Activated naive CD4-positive, alpha-beta T cell treated with anti-CD3 and anti-CD28 coated beads, Interleukin-2, amount 10 ng/mL, durations not matched to agents 7 days and 5 days (primary cell): Measurements from ENCODE around the gene NOSIP.

Experiments
- CTCF ChIA-PET: fragments of 350-600 bp; sonication (Branson Sonifier 250); formaldehyde crosslinking; loops from one replicate; lab custom pipeline; 2021; ENCODE audit warnings: antibody characterized with exemption; lab: Charles Lee
- DNase-seq: peaks from one replicate; pipeline ENCODE4 v3.0.0-alpha.2; 2020
- H3K27ac Mint-ChIP-seq: one replicate; pipeline ENCODE4 v1.8.0; 2021; ENCODE audit warnings: mild to moderate bottlenecking, moderate library complexity, mixed read lengths
- H3K27me3 Mint-ChIP-seq: one replicate; pipeline ENCODE4 v1.8.0; 2021; ENCODE audit warnings: mild to moderate bottlenecking, mixed read lengths
- H3K36me3 Mint-ChIP-seq: one replicate; pipeline ENCODE4 v1.8.0; 2021; ENCODE audit warnings: mixed read lengths
- H3K4me1 Mint-ChIP-seq: one replicate; pipeline ENCODE4 v1.8.0; 2021; ENCODE audit warnings: mixed read lengths
- H3K4me3 Mint-ChIP-seq: one replicate; pipeline ENCODE4 v1.8.0; 2021; ENCODE audit warnings: mild to moderate bottlenecking, moderate library complexity, mixed read lengths
- H3K9me3 Mint-ChIP-seq: one replicate; pipeline ENCODE4 v1.8.0; 2021; ENCODE audit warnings: mixed read lengths

The NOSIP gene

GRCh38 chr19:49601482-49602038 lies 21.2 kb upstream of the NOSIP start:
- no peaks in the 10 kb centered on the region for H3K27me3 Mint-ChIP-seq
- CTCF ChIA-PET = no interaction called here
- DNase-seq = no peak
- H3K27ac Mint-ChIP-seq = no peak overlapping the region
- H3K36me3 Mint-ChIP-seq = peaks cover 34% of the 10 kb centered on the region
- H3K4me1 Mint-ChIP-seq = no peaks in the 10 kb centered on the region
- no peaks in the 10 kb centered on the region for H3K9me3 Mint-ChIP-seq
- H3K4me3 Mint-ChIP-seq = no peak overlapping the region

GRCh38 chr19:49599378-49600295 lies 19.3 kb upstream of the NOSIP start:
- H3K27ac Mint-ChIP-seq = no peak overlapping the region
- CTCF ChIA-PET = no interaction called here
- no peak for DNase-seq
- H3K27me3 Mint-ChIP-seq = no peaks in the 10 kb centered on the region
- peaks cover under 1% of the 10 kb centered on the region for H3K4me1 Mint-ChIP-seq
- H3K9me3 Mint-ChIP-seq = no peaks in the 10 kb centered on the region
- peaks cover 36% of the 10 kb centered on the region for H3K36me3 Mint-ChIP-seq
- no peak overlapping the region for H3K4me3 Mint-ChIP-seq

DNA sequence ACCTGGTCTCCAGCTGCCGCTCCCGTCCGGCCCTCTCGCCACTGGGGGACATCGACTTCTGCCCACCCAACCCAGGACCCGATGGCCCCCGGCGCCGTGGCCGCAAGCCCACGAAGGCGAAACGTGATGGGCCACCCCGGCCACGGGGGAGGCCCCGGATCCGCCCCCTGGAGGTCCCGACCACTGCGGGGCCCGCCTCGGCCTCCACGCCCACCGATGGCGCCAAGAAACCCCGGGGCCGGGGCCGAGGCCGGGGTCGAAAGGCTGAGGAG lies 17.3 kb upstream of the NOSIP start:
- peaks cover 40% of the 10 kb centered on the region for H3K36me3 Mint-ChIP-seq
- peaks cover 17% of the 10 kb centered on the region for H3K4me1 Mint-ChIP-seq
- H3K27ac Mint-ChIP-seq = no peak overlapping the region
- no peaks in the 10 kb centered on the region for H3K9me3 Mint-ChIP-seq
- no peak overlapping the region for H3K4me3 Mint-ChIP-seq
- DNase-seq = no peak
- CTCF ChIA-PET = no interaction called here
- no peaks in the 10 kb centered on the region for H3K27me3 Mint-ChIP-seq

DNA sequence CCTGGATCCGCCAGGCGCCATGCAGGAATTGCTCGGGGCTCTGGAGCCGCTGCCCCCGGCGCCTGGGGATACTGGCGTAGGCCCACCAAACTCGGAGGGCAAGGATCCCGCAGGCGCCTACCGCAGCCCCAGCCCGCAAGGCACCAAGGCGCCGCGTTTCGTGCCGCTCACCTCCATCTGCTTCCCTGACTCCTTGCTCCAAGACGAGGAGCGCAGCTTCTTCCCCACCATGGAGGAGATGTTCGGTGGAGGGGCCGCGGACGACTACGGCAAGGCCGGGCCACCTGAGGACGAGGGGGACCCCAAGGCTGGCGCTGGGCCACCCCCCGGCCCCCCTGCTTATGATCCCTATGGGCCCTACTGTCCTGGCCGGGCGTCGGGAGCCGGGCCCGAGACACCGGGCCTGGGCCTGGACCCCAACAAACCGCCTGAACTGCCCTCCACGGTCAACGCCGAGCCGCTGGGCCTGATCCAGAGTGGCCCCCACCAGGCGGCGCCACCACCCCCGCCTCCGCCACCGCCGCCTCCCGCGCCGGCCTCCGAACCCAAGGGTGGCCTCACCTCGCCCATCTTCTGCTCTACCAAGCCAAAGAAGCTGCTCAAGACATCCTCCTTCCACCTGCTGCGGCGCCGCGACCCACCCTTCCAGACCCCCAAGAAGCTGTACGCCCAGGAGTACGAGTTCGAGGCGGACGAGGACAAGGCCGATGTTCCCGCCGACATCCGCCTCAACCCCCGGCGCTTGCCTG lies 16.8 kb upstream of the NOSIP start:
- DNase-seq = no peak
- Mint-ChIP-seq H3K36me3 (peaks cover 39% of the 10 kb centered on the region), H3K9me3 (no peaks in the 10 kb centered on the region), H3K4me1 (peaks cover 22% of the 10 kb centered on the region), H3K27me3 (no peaks in the 10 kb centered on the region), H3K4me3 (no peak overlapping the region), H3K27ac (no peak overlapping the region)
- CTCF ChIA-PET = no interaction called here

DNA sequence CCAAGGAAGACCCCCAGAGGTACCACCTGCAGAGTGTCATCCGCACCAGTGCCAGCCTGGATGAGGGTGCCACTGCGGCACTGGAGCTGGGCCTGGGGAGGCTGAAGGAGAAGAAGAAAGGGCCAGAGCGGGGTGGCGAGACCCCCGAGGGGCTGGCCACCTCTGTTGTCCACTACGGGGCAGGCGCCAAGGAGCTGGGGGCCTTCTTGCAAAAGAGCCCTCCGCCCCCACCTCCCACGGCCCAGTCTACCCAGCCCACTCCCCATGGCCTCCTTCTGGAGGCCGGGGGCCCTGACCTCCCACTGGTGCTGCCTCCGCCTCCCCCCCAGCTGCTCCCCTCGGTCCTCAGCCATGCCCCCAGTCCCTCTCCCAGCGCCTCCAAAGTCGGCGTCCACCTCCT lies 16.1 kb upstream of the NOSIP start:
- H3K27me3 Mint-ChIP-seq = no peaks in the 10 kb centered on the region
- no peak for DNase-seq
- H3K9me3 Mint-ChIP-seq = no peaks in the 10 kb centered on the region
- no peak overlapping the region for H3K4me3 Mint-ChIP-seq
- H3K27ac Mint-ChIP-seq = no peak overlapping the region
- H3K36me3 Mint-ChIP-seq = peaks cover 35% of the 10 kb centered on the region
- H3K4me1 Mint-ChIP-seq = peaks cover 22% of the 10 kb centered on the region
- CTCF ChIA-PET = interaction anchor here (1.2 kb wide), 1 partner anchor 76 kb away, joined by 4 read pairs; no protein-coding TSS in a partner anchor

DNA sequence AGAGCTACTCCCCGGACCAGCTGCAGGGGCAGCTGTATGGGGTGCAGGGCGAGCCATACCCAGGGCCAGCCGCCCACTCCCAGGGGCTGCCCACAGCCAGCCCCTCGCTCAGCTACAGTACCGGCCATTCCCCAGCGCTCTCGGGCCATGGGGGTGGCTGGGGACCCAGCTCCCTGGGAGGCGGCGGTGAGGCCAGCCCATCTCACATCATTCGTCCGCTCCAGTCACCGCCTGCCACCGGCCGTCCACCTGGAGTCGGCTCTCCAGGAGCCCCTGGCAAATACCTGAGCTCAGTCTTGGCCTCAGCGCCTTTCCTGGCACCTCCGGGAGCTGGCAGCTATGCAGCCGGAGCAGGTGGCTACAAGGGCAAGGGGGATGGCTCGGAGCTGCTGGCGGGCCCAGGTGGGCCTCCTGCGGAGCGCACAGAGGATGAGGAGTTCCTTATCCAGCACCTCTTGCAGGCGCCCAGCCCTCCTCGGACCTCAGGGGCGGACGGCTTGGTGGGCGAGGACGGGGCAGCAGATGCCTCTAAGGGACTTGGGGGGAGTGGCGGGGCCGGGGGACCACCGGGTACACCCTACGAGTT lies 15.6 kb upstream of the NOSIP start:
- no peak overlapping the region for H3K4me3 Mint-ChIP-seq
- H3K27ac Mint-ChIP-seq = no peak overlapping the region
- CTCF ChIA-PET = interaction anchor here (1.2 kb wide), 1 partner anchor 77 kb away, joined by 4 read pairs; no protein-coding TSS in a partner anchor
- H3K4me1 Mint-ChIP-seq = peaks cover 22% of the 10 kb centered on the region
- H3K9me3 Mint-ChIP-seq = no peaks in the 10 kb centered on the region
- no peaks in the 10 kb centered on the region for H3K27me3 Mint-ChIP-seq
- DNase-seq = no peak
- peaks cover 31% of the 10 kb centered on the region for H3K36me3 Mint-ChIP-seq

GRCh38 chr19:49594993-49595818 lies 14.8 kb upstream of the NOSIP start:
- Mint-ChIP-seq H3K27ac (no peak overlapping the region), H3K4me3 (no peak overlapping the region), H3K27me3 (no peaks in the 10 kb centered on the region), H3K36me3 (peaks cover 28% of the 10 kb centered on the region), H3K4me1 (peaks cover 22% of the 10 kb centered on the region), H3K9me3 (no peaks in the 10 kb centered on the region)
- DNase-seq = no peak
- CTCF ChIA-PET = interaction anchor here (1.2 kb wide), 1 partner anchor 77 kb away, joined by 4 read pairs; no protein-coding TSS in a partner anchor

DNA sequence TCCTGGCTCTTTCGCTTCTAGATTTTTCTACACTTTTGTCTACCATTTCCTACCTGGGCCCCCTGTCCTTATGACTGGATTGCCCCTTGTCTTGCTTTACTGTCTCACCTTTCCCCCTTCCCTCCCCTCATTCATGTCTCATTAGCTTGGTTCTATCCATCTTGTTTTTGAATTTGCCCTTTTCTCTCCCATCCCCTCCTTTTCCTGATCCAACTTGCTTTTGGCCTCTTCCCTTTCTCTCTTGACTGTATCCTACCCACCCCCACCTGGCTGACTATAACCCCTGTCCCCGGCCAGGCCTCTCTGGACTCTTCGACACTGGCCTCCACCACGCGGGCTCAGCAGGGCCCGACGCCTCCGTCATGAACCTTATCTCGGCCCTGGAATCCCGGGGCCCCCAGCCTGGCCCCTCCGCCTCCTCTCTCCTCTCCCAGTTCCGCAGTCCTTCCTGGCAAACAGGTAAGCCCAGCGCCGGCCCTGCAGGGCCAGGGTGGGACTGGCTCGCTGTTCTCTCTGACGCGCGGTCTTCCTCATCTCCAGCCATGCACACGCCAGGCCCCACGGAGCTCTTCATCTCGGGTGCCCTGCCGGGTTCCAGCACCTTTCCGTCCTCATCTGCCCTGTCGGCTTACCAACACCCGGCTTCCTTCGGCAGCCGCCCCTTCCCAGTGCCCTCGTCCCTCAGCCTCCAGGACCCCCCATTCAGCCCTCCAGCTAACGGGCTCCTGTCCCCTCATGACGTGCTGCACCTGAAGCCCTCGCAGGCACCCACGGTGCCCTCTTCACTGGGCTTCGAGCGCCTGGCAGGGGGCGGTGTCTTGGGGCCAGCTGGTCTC lies 14.0 kb upstream of the NOSIP start:
- peaks cover 24% of the 10 kb centered on the region for H3K36me3 Mint-ChIP-seq
- no peaks in the 10 kb centered on the region for H3K9me3 Mint-ChIP-seq
- H3K4me1 Mint-ChIP-seq = peaks cover 29% of the 10 kb centered on the region
- CTCF ChIA-PET = no interaction called here
- H3K27me3 Mint-ChIP-seq = peaks cover 7% of the 10 kb centered on the region
- H3K4me3 Mint-ChIP-seq = peak overlapping the region; percentile 91
- H3K27ac Mint-ChIP-seq = peak overlapping the region; percentile 87
- no peak for DNase-seq

DNA sequence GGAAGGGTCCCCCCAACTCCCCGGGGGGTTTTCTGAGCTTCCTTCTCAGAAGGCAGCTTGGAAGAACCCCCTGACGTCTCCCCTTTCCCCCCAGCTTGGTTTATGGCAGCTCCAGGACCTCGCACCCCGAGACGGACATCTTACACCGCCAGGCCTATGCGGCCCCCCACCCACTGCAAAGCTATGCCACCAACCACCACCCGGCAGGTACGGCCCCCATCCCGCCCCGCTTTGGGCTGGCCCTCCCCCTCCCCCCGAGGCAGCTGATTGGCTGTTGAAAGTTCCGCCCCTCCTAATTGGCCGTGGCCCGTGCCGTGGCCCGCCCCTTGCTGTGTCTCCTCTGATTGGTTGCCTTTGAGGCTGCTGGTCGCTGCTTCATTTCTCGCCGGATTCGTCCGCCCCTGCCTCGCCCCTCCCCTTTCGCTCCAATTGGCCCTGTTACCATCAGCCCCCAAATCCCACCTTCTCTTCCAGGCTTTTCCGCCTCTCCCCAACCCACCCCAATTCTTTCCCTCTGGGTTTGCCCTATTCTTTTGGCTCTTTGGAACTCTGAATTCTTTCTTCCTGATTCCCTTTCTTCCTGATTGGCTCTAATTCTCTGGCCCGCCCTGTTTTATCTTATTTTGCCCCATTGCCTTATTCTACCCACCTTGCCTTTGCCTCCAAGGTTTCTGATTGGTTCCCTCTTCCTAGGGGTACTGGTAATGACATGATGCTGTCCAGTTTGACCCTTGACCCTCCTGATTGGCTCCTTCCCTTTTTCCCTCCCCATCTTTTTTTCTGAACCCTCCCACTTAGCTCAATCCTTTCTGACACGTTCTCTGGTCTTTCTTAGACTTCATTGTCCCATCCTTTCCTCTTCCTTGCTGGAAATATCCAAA lies 13.1 kb upstream of the NOSIP start:
- Mint-ChIP-seq H3K4me3 (peak overlapping the region; percentile 91), H3K4me1 (peaks cover 35% of the 10 kb centered on the region), H3K9me3 (no peaks in the 10 kb centered on the region), H3K27ac (peak overlapping the region; percentile 87), H3K36me3 (peaks cover 20% of the 10 kb centered on the region), H3K27me3 (peaks cover 14% of the 10 kb centered on the region)
- CTCF ChIA-PET = interaction anchor here (0.8 to 0.9 kb wide), 2 partner anchors 47 to 85 kb away, joined by 3 read pairs; no protein-coding TSS in a partner anchor
- DNase-seq = peak; percentile 96

DNA sequence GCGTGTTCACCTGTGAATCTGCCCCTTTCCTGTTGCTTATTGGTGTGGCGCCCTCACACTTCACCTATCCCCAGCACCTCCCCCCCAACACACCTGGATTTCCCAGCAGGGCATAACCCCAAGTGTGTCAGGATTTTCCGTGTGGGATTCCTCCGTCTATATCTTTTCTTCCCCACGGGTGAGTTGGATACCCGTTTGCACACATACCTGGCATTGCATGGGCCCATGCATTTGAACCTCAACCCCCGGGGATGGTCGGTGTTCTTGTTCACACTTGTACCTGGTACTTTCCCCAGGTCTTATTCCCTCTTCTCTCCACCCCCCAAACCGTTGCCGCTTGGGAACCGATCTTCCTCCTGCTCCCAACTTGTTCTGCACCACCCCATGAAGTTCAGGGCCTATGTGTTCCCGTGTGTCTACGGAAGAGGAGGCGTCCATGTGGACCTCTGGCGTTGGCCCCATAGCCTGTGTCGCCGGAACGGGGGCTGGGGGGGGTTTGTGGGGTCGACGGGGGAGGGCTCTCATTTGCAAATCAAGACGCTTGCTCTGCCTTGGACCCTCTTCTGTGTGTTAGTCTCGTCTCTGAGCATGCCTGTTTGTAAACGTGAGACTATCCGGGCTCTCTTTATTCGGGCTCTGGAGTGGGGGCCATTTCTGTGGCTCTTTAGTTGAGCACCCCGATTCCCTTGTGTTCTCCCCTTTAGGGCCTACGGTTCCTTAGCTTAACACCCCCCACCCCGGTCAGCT lies 12.3 kb upstream of the NOSIP start:
- Mint-ChIP-seq H3K4me1 (peaks cover 40% of the 10 kb centered on the region), H3K27me3 (peaks cover 21% of the 10 kb centered on the region), H3K9me3 (no peaks in the 10 kb centered on the region), H3K4me3 (peak overlapping the region; percentile 91), H3K27ac (peak overlapping the region; percentile 87), H3K36me3 (peaks cover 17% of the 10 kb centered on the region)
- CTCF ChIA-PET = interaction anchor here (0.8 to 0.9 kb wide), 2 partner anchors 46 to 86 kb away, joined by 3 read pairs; no protein-coding TSS in a partner anchor
- DNase-seq = peak; percentile 36

- H3K27ac Mint-ChIP-seq = peak overlapping the region; percentile 87
- peak; percentile 66 for DNase-seq
- CTCF ChIA-PET = no interaction called here
- peaks cover 17% of the 10 kb centered on the region for H3K36me3 Mint-ChIP-seq
- peaks cover 25% of the 10 kb centered on the region for H3K27me3 Mint-ChIP-seq
- H3K4me3 Mint-ChIP-seq = peak overlapping the region; percentile 91
- peaks cover 40% of the 10 kb centered on the region for H3K4me1 Mint-ChIP-seq
- H3K9me3 Mint-ChIP-seq = no peaks in the 10 kb centered on the region
Measured at GRCh38 chr19:49591731-49592485, 11.6 kb upstream of the NOSIP start.
